GM18861 (cell line): Measurements from ENCODE around the gene KANSL3.
"Not testable (repeated sequence)": the region's sequence is repeated elsewhere in the genome, so short reads cannot be mapped to it uniquely, and the experiment has no call there.

Experiments
- ATAC-seq: cut with Tn5 transposase; IDR thresholded peaks from one replicate; pipeline ENCODE4 v1.9.1; 2021; ENCODE audit not compliant: unreplicated experiment

KANSL3 gene

DNA sequence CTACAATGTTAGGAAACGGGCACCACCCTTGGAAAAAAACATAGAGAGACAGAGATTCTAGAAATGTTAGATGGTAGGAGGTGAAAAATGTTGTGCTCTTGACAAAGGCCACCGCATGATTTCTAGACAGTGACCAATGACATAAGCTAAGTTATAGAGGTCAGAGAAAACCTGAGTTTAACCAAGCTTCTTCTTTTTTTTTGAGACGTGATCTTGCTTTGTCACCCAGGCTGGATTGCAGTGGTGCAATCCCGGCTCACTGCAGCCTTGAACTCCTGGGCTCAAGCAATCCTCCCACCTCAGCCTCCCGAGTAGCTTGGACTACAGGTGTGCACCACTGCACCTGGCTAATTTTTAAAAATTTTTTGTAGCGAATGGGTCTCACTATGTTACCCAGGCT, 17.4 kb upstream of the KANSL3 start:
- no peak for ATAC-seq

DNA sequence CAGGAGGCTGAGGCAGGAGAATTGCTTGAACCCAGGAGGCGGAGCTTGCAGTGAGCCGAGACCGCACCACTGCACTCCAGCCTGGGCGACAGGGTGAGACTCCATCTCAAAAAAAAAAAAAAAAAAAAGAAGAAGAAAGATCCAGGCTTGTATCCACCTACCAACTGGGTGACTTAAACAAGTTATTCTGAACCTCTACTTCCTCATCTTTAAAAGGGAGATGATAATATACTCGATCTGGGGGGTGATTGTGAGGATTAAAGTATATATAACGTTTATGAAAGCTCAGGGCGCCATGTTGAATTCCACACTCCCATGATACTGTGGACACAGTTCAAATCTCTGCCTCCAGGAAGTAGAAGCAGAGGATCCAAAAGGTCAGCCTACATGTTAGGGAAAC, 16.7 kb upstream of the KANSL3 start:
- ATAC-seq: not testable (repeated sequence)

DNA sequence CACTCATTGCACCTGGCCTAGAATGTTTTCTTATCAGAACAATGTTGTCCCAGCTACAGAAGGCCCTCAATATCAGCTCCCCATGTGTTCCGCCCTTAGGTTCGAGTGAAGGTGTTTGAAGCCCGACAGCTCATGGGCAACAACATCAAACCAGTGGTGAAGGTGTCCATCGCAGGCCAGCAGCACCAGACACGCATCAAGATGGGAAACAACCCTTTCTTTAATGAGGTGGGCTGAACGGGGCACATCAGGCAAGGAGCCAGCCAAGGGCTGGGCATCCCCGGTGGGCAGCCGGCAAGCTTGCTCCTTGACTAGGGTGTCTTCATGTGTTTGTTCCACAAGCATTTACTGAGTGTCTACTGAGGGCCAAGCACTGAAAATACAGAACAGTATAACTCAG, 13.7 kb upstream of the KANSL3 start:
- ATAC-seq: no peak

DNA sequence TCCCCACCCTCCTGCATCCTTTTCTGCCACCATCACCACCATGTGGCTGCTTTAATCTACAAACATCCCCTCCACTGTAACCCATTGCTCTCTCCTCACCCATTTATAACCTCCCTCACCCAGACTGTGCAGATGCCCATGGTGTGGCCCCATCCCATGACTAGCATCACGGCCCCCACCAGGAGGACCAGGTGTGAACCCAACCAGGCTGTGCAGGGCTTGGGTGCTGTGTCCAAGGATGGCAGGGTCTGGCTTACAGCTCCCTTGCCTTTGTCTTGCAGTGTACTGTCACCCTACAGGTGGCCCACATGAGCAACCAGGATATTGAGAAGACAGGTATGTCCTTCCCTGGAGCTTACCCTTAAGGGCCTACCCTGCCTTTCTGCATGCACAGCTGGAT, 11.2 kb upstream of the KANSL3 start:
- no peak for ATAC-seq

DNA sequence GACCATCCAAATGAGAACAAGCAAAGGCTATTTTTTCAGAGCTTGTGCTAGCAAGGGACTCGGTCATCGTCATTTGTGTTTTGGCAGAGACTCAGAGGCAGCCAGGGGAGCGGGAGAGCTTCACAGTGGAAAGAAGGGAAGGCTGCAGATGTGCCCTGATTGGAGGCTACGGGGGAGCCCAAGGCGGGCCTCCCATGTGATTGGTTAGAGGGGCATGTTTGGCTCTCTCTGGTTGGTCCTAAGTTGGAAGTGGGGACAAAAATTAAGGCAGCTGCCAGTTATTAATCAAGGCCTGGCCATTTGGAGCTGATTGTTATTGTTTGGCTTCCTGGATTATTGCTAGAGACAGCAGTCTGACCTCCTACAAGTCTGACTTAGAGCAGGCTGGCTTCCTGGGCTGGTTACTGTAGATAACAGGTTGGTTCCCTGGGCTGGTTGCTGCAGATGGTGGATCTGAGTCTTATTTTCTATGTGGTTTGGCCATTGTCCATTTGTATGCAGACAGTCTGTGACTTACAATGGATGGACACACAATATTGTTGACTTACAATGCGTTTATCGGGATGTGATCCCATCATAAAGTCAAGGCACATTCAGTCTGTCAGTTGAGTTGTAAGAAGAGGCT, 10.3 kb upstream of the KANSL3 start:
- ATAC-seq: no peak

DNA sequence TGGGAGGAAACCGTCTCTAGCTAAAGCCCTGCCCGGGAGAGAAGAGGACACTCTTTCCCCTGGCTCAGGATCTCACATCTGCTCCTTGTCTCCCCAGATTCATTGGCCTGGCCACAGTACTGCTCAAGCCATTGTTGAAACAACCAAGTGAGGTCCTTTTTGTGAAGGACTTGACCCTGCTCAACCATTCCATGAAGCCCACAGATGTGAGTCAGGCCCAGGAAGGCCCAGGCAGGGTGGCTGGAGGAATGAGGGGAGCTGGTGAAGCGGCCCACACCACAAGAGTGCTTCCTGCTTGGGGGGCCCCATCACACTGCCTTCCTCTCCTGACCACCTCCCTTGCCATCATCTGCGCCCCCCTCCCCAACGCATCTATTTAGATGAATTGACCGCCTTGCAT, 9.6 kb upstream of the KANSL3 start:
- no peak for ATAC-seq

DNA sequence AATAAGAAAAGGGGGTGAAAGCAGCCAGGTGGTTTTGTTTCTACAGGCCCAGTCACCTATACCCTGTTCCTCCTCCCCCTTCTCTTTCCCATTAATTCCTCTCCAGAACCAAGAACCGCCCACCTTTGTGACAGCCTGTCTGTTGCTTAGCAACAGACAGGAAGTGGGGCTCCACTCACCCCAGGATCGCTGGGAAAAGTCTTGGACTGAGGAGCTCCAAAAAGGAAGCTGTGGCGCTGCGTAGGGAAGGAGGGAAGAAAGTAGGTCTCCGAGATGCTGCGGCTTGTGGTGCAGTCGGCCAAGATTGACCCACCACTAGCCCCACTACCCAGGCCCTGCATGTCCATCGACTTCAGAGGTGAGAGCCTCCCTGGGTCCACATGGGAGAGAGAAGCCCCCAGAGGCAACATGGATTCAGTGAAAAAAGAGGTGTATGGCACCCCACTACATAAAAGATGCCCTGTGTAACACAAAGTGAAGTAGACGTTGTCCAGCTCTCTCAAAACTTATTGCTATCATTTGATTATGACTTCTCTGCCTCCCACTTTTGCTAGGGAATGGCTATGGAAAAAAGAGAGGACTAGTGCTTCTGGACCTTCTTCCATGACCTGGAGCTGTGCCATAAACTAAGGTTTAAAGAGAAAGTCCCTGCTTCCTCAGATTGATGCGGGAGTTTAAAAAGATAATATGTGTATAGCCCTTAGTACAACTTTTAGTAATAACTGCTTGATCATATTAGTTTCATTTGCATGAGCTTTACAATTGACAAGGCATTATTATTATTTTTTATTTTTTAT, 4.7 kb upstream of the KANSL3 start, which contains the start of gene FER1L5:
Gene FER1L5 (plus strand): TSS at position 201 of the 797 bp plus-strand sequence. CDS start 73 bp downstream, at position 274.
- ATAC-seq: no peak

DNA sequence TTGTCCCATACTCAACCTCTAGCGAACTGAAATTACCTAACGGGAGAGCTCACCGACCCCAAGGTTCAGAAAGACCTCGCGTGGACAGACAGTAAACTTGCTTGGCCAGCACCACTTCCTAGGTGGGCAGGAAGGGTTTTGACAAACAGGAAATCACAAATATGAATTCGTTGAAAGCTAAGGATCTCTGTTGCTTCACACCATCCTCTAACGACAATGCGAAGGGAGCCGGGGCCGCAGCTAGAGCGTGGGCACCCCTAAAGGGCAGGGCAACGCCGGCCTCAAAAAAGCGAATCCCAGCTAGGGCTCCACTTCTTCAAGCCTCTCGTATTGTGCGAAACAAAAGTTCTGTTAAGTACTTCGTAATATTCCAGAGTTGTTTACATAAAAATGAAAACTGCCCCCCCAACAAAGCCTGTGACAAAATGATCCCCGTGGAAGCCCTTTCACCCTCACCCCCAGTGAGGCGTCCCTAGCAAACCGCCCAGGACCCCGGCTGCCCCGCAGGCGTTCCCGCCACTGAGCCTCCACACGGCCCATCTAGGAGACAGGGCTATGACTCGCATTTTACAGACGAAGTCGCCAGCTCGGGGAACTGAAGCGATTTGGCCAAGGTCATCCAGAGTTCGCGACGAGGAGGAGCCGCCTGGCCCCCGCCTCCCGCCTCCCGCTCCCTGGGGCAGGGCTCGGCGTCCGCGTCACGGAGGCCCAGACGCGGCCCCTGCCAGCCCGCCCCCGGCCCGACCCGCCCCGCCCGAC, 548 bp downstream of the KANSL3 start:
- ATAC-seq: peak; percentile 47

DNA sequence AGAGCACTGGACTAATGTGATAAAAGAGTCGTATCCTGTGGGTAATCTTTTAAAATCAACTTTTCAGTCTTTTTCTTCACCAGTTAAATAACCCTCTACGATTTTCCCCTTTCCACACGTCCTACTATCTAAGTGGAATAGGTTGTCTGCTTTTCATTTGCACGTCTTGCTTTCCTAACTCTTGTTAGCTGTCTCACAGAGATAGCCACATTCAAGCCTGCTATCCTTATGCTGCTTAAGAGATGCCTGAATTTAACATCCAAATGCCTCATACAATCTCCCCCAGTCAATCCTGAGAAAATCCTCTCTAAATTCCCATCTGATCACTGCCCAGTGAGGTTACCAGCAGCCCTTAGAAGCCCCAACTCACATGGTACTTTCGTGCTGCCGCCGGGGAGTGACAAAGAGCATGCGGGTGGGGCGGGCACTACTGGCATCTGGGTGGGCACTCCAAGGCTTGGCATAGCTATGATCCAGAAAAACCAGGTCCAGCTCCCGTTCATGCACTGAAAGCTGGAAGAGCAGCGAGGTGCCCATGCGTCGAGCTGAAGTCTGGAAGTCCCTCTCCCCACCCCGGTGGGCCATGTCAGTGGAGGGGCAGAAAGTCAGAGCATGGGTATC, 1.5 kb downstream of the KANSL3 start:
- no peak for ATAC-seq

DNA sequence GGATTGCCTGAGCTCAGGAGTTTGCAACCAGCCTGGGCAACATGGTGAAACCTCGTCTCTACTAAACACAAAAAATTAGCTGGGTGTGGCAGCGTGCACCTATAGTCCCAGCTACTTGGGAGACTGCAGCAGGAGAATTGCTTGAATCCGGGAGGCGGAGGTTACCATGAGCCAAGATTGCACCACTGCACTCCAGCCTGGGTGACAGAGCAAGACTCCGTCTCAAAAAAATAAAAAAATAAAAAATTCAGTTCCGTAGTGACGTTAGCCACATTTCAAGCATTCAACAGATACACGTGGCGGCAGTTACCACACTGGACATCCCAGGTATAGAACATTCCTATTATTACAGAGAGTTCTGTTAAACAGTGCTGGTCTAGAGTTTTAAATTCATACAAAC, 4.5 kb downstream of the KANSL3 start:
- ATAC-seq: no peak

DNA sequence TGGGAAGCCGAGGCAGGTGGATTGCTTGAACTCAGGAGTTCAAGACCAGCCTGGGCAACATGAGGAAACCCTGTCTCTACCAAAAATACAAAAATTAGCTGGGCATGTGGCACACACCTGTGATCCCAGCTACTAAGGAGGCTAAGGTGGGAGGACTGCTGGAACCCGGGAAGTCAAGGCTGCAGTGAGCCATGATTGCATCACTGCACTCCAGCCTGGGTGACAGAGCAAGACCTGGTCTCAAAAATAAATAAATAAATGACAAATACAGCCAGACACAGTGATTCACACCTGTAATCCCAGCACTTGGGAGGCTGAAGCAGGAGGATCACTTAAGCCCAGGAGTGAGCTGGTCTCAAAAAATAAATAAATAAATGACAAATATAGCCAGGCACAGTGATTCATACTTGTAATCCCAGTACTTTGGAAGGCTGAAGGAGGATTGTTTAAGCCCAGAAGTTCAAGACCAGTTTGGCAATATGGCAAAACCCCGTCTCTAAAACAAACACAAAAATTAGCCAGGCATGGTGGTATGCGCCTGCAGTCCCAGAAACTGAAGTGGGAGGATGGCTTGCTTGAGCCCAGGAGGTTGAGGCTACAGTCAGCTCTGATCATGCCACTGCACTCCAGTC, 6.2 kb downstream of the KANSL3 start:
- no peak for ATAC-seq

DNA sequence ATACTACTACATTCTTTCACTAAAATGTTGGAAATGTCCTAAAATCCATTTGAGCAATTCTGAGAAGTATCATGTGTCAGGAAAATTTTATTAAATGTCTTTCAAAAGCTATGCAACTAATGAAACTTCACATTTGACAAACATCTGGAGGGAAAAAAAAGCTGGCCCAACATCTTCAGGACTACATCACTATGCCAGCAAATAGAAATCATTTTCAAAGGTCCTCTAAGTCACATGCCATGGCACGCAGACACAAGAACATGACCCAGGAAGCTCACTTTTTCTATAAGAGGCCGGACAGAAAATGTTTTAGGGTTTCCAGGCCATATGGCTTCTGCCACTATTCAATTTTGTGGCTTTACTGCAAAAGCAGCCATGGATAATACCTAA, 11.6 kb downstream of the KANSL3 start:
- ATAC-seq: no peak

DNA sequence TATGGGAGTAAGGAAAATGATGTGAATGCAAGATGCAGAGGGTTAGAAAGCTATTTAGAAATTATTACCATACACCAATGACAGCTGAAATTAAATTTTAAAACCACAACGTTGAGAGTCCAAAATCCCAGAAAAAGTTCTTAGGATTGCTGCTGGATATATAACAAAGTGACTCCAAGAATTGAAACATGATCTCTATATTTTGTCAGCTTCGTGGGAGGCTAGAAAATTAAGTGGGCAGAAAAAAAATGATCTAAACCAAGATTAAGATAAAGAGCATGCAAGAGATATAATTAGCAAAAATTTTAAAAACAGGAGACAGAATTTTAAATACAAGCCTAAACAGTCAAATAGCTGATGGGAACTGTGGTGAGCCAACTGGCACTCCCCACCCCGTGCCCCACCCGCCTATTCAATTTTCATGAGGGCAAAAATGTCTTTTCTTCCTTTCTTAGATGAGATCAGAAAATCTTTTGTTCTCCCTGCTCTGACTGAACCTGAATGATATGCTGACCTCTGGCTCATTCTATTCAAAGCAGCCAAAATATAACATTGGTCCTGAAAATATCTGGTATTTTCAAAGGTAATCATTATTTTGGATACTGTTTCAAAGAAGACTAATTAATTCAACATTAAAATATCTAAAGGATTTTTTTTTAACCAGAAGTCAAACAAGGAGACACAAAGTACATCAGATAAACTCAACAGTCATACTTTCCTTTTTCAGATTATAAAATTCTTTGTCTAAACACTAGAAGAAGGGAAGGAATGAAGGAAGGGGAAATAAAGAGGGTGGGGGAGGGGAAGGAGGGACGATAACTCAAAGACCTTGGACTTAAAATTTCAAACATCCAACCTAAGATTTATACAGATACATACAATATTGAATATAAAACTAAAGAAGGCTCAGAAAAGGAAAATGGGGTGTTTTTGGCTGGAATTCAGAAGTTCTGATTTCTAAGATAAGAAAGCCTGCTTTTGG, 12.2 kb downstream of the KANSL3 start:
- ATAC-seq: no peak

DNA sequence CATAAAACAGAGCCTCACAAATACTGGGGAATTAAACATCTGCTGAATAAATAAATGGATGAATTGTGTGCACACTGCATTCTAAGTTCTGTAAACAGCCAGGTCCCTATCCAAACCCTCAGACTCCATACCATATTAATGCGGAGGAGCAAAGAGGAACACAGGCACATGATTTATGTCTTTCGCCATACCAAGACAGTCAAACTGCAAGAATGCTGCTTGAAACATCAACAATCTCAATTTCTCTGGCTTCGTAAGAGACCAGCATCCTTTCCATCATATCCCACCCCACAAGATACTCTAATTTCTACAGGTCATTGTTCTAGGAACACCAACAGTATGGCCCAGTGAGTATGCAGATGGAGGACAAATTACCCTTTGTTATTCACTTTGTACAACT, 15.0 kb downstream of the KANSL3 start:
- ATAC-seq: no peak

DNA sequence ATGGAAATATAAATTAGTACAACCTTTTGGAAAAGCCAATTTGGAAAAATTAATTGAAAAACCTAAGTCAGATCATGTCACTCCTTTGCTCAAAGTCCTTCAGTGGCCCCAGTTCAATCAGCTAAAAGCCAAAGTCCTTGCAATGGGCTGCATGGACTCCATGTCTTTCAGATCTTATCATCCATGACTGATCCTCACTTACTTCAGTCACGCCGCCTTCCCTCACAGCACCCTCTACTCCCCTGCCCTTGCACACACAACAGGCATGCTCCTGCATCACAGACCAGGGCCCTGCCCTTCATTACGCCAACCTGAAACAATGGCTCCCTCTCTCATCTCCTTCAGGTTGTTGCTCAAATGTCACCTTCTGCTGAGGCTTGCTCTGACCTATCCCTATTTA, 15.6 kb downstream of the KANSL3 start:
- no peak for ATAC-seq

DNA sequence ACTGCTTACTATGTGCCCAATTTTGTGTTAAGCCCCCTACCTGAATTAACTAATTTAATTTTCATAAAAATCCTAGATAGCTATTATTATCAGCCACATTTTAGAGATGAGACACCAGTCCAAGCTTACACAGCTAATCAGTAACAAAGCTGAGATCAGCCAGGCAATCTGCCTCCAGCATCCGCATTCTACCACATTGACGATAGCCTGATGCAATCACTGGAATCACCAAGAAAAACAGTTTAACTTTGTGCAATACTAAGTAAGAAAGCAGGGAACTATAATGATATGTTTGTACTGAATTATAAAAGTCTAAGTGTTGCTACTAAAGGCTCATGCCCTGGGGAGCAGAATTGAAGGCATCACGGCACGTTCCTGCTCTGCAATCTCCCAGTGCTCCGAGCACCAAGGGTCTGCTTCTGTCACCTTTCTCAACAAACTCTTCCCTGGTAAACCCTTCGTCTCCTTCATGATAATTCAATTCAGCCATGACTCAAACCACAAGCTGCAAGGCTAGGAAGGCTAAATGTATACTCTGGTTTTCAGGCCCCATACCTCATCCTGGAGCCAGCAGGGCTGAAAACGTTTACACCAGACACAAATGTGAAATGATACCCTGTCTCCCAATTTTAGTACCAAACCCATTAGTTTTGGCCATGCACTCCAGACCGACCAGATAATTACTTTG, 19.4 kb downstream of the KANSL3 start:
- no peak for ATAC-seq

DNA sequence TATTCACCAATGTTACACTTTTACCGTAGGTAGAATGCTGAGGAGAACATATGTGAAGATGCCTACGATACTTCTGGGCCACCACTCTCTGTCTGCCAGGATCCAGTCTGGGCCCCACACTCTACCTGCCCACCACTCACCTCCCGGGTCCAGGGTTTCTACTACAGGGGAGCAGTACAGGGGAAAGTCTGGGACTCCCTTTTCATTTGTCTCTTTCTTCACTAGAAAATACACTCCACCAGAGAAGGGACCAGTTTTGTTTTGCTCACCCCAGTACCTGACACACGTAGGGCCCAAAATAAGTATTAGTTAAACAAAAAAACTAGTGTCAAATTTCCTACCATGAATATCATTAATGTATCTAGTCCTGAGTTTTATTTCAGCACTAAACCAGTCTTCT, 21.1 kb downstream of the KANSL3 start:
- no peak for ATAC-seq

DNA sequence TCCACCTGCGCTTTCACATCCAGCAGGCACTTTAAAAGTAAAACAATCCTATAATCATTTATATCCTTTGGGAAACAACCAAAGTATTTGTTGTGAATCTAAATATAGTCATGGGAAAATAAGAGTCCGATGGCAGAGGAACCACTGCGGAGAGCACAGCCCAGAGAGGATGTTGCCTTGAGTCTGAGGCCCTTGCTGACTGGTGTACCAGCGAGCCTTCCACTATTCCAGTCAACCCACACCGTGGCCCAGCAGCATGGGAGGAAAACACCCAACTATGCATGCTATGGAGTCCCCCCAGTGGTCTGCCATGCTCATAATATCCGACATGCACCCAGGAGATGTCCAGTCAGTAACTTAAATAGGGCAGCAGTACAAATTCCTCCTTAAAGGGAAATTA, 21.6 kb downstream of the KANSL3 start:
- no peak for ATAC-seq

DNA sequence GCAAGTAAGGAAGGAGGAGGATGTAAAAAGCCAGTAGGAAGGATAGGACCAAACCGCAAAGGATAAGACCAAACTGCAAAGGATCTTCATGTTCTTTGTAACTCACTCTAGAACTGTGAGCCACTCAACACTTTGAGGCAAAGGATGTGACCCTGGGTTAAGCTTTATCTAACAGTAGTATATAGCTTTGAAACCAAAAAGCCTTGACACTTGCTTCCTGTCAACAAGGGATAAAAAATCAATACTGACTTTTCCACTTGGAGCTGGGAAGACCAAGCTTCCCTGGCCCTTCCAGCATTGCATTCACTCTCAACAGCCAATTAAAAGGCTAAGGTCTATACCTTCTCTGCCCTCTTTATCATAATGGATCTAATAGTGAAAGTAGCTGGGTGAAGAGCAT, 22.0 kb downstream of the KANSL3 start:
- ATAC-seq: no peak
